GM11168 (cell line): ENCODE measurements around the gene DAPP1.
"Not testable (repeated sequence)": the region's sequence is repeated elsewhere in the genome, so short reads cannot be mapped to it uniquely, and the experiment has no call there.

Source experiments
- in situ Hi-C: fragments of 300-500 bp; cut with MboI; formaldehyde crosslinking; loops from one replicate; pipeline ENCODE4 v1.12.0; 2022; ENCODE audit warnings: low sequenced_read_pairs; ENCODE audit not compliant: unreplicated experiment

Gene DAPP1

GRCh38 chr4:99821918-99822503 lies 5.4 kb downstream of the DAPP1 start:
- in situ Hi-C loops: no loop called here

- in situ Hi-C loops: no loop called here
These were observed 6.1 kb downstream of the DAPP1 start for GRCh38 chr4:99822734-99823133.

- in situ Hi-C loops: no loop called here
These were observed 7.5 kb downstream of the DAPP1 start for GRCh38 chr4:99824070-99824599.

- in situ Hi-C loops: no loop called here
These were observed 8.6 kb downstream of the DAPP1 start for GRCh38 chr4:99825272-99825671.

- in situ Hi-C loops: no loop called here
These were observed 9.4 kb downstream of the DAPP1 start for GRCh38 chr4:99826016-99826415.

GRCh38 chr4:99827454-99827853 lies 10.8 kb downstream of the DAPP1 start:
- in situ Hi-C loops: no loop called here

- in situ Hi-C loops: no loop called here
These were observed 11.2 kb downstream of the DAPP1 start for GRCh38 chr4:99827857-99828256.

GRCh38 chr4:99828477-99828876 lies 11.8 kb downstream of the DAPP1 start:
- in situ Hi-C loops: no loop called here

- in situ Hi-C loops: not testable (repeated sequence)
These were observed 13.4 kb downstream of the DAPP1 start for GRCh38 chr4:99830051-99830450.

- in situ Hi-C loops: no loop called here
These were observed 15.7 kb downstream of the DAPP1 start for GRCh38 chr4:99832321-99832720.

GRCh38 chr4:99832758-99833157 lies 16.1 kb downstream of the DAPP1 start:
- in situ Hi-C loops: no loop called here

- in situ Hi-C loops: no loop called here
These were observed 17.1 kb downstream of the DAPP1 start for GRCh38 chr4:99833756-99834155.

- in situ Hi-C loops: no loop called here
These were observed 17.9 kb downstream of the DAPP1 start for GRCh38 chr4:99834569-99834968.

- in situ Hi-C loops: no loop called here
These were observed 19.3 kb downstream of the DAPP1 start for GRCh38 chr4:99835942-99836341.

- in situ Hi-C loops: no loop called here
These were observed 22.3 kb downstream of the DAPP1 start for GRCh38 chr4:99838927-99839326.

- in situ Hi-C loops: no loop called here
These were observed 24.5 kb downstream of the DAPP1 start for GRCh38 chr4:99841129-99841528.

GRCh38 chr4:99843413-99843812 lies 26.8 kb downstream of the DAPP1 start:
- in situ Hi-C loops: no loop called here

- in situ Hi-C loops: no loop called here
These were observed 27.4 kb downstream of the DAPP1 start for GRCh38 chr4:99844048-99844447.

- in situ Hi-C loops: no loop called here
These were observed 28.6 kb downstream of the DAPP1 start for GRCh38 chr4:99845179-99845578.

GRCh38 chr4:99845708-99846469 lies 29.3 kb downstream of the DAPP1 start:
- in situ Hi-C loops: no loop called here

- in situ Hi-C loops: no loop called here
These were observed 30.3 kb downstream of the DAPP1 start for GRCh38 chr4:99846891-99847290.
